RPMI7951 (cell line): ENCODE results near the gene JADE2. TPM values are rescaled to one million over a fixed set of nuclear protein-coding genes. Genes with fewer than 3 reads are reported as not detected.

Source experiments
- DNase-seq: peaks from one replicate; pipeline ENCODE4 v3.0.0-alpha.2; 2012; ENCODE audit warnings: low read depth
- total RNA-seq: library from RNA; depleted of rRNA; stranded (reverse); fragments of >200 nt; shearing (Covaris generic); gene quantifications from 2 replicates; pipeline ENCODE4 v1.2.3, GENCODE V29; 2014

Gene JADE2
- total RNA-seq, 1 experiment from 2014 or later = 8.3 TPM

GRCh38 chr5:134530301-134531077, 5.0 kb downstream of the JADE2 start:
- no peak for DNase-seq

- no peak for DNase-seq
These were observed 7.8 kb downstream of the JADE2 start for GRCh38 chr5:134533115-134533815.

- no peak for DNase-seq
These were observed 8.7 kb downstream of the JADE2 start for GRCh38 chr5:134534058-134534725.

GRCh38 chr5:134534726-134535110, 9.2 kb downstream of the JADE2 start:
- DNase-seq = no peak

- no peak for DNase-seq
These were observed 11.4 kb downstream of the JADE2 start for GRCh38 chr5:134536876-134537275.

- DNase-seq = no peak
These were observed 11.8 kb downstream of the JADE2 start for GRCh38 chr5:134537297-134537696.

- DNase-seq = no peak
These were observed 12.8 kb downstream of the JADE2 start for GRCh38 chr5:134538296-134538695.

- DNase-seq = no peak
These were observed 14.3 kb downstream of the JADE2 start for GRCh38 chr5:134539732-134540131.

GRCh38 chr5:134540747-134541733, 15.6 kb downstream of the JADE2 start:
- DNase-seq = no peak

- peak; percentile 24 for DNase-seq
These were observed 16.4 kb downstream of the JADE2 start for GRCh38 chr5:134541736-134542376.

GRCh38 chr5:134543820-134544614, 18.5 kb downstream of the JADE2 start:
- DNase-seq = no peak

GRCh38 chr5:134545070-134545868, 19.8 kb downstream of the JADE2 start:
- no peak for DNase-seq

- no peak for DNase-seq
These were observed 21.6 kb downstream of the JADE2 start for GRCh38 chr5:134547066-134547465.

- DNase-seq = peak; percentile 78
These were observed 22.1 kb downstream of the JADE2 start for GRCh38 chr5:134547579-134547978.

- no peak for DNase-seq
These were observed 22.7 kb downstream of the JADE2 start for GRCh38 chr5:134547999-134548658.

- DNase-seq = peak; percentile 59
These were observed 24.2 kb downstream of the JADE2 start for GRCh38 chr5:134549714-134550113.

GRCh38 chr5:134550271-134551214, 25.1 kb downstream of the JADE2 start:
- DNase-seq = no peak

- no peak for DNase-seq
These were observed 26.4 kb downstream of the JADE2 start for GRCh38 chr5:134551901-134552300.
